Peyer's patch (tissue), 4 donors: ENCODE measurements around the gene TMEM174. TPM values are rescaled to one million over a fixed set of nuclear protein-coding genes. Genes with fewer than 3 reads are reported as not detected.
A peak's percentile ranks its signal among the peaks of the same experiment; 100 is the strongest.
"Not testable (repeated sequence)": the region's sequence is repeated elsewhere in the genome, so short reads cannot be mapped to it uniquely, and the experiment has no call there.

Source experiments
- DNase-seq, 3 donors: peaks; one replicate each; pipeline ENCODE4 v3.0.0-alpha.2; 2017 to 2019
- H3K27ac ChIP-seq, 4 donors: fragments of 200-600 bp; sonication (generic); one replicate each; pipeline ENCODE4 v1.5.1; 2016 to 2019
- H3K27me3 ChIP-seq, 2 donors: fragments of 200-600 bp; sonication (generic); one replicate each; pipeline ENCODE4 v1.5.1; 2019
- H3K36me3 ChIP-seq, 3 donors: fragments of 200-600 bp; sonication (generic); one replicate each; pipeline ENCODE4 v1.5.1; 2016 to 2019
- H3K4me1 ChIP-seq, 4 donors: fragments of 200-600 bp; sonication (generic); one replicate each; pipeline ENCODE4 v1.5.1; 2016 to 2019
- H3K4me3 ChIP-seq, 4 donors: fragments of 200-600 bp; sonication (generic); 1 replicate in 3 of 4; 2 replicates in 1 of 4; pipeline ENCODE4 v1.5.1; 2016 to 2019; ENCODE audit warnings: mild to moderate bottlenecking in 1 of 4
- H3K9me3 ChIP-seq, 4 donors: fragments of 200-600 bp; sonication (generic); one replicate each; pipeline ENCODE4 v1.5.1; 2016 to 2019; ENCODE audit warnings: mild to moderate bottlenecking in 1 of 4
- CTCF ChIP-seq, 6 experiments: fragments of 450-650 bp in 4 of 6; fragments of 200-600 bp in 2 of 6; sonication (generic) in 1 of 6; IDR thresholded peaks; one replicate each; pipeline ENCODE4 v1.5.1; 2017 to 2019; ENCODE audit warnings: antibody characterized with exemption in 6 of 6, mild to moderate bottlenecking in 3 of 6, moderate library complexity in 1 of 6
- POLR2A ChIP-seq, 2 donors: fragments of 450-650 bp; IDR thresholded peaks; one replicate each; pipeline ENCODE4 v1.5.1; 2017; ENCODE audit warnings: antibody characterized with exemption in 2 of 2, mild to moderate bottlenecking in 2 of 2, moderate library complexity in 2 of 2
- total RNA-seq, 4 donors: library from RNA; depleted of rRNA; stranded (reverse); fragments of >200 nt; gene quantifications; one replicate each; pipeline ENCODE4 v1.1.0, GENCODE V29; 2016

The TMEM174 gene
- total RNA-seq, 4 donors from 2014 or later, result not detected

GRCh38 chr5:73214996-73215395 lies 42.0 kb downstream of the TMEM174 start:
- H3K27me3 ChIP-seq, result peaks cover 0 to 4% of the 10 kb centered on the region in 2 donors
- no peak for DNase-seq
- H3K27ac ChIP-seq, result no peak overlapping the region
- H3K36me3 ChIP-seq, result no peaks in the 10 kb centered on the region
- TF ChIP-seq CTCF (IDR thresholded peaks at IDR 0.05), result no peak
- TF ChIP-seq POLR2A (IDR thresholded peaks at IDR 0.05), result no peak
- H3K9me3 ChIP-seq, result no peaks in the 10 kb centered on the region
- no peak overlapping the region for H3K4me3 ChIP-seq
- peaks cover 0 to 12% (median 0%) of the 10 kb centered on the region in 4 donors for H3K4me1 ChIP-seq

- H3K27me3 ChIP-seq, result peaks cover 0 to 4% of the 10 kb centered on the region in 2 donors
- TF ChIP-seq CTCF (IDR thresholded peaks at IDR 0.05), result no peak
- no peak for TF ChIP-seq POLR2A (IDR thresholded peaks at IDR 0.05)
- H3K27ac ChIP-seq, result no peak overlapping the region
- peak overlapping the region; percentile 21 to 58 (median 38) for H3K4me3 ChIP-seq
- DNase-seq, result no peak
- no peaks in the 10 kb centered on the region for H3K9me3 ChIP-seq
- H3K4me1 ChIP-seq, result peaks cover 0 to 12% (median 0%) of the 10 kb centered on the region in 4 donors
- H3K36me3 ChIP-seq, result no peaks in the 10 kb centered on the region
Measured at GRCh38 chr5:73215531-73215890, 42.5 kb downstream of the TMEM174 start.

GRCh38 chr5:73215891-73216610 lies 43.1 kb downstream of the TMEM174 start:
- H3K4me3 ChIP-seq, result peak overlapping the region; percentile 21 to 58 (median 38)
- no peak for TF ChIP-seq POLR2A (IDR thresholded peaks at IDR 0.05)
- TF ChIP-seq CTCF (IDR thresholded peaks at IDR 0.05), result peak; percentile 17 to 92 (median 76)
- no peaks in the 10 kb centered on the region for H3K9me3 ChIP-seq
- peaks cover 0 to 12% (median 0%) of the 10 kb centered on the region in 4 donors for H3K4me1 ChIP-seq
- H3K36me3 ChIP-seq, result no peaks in the 10 kb centered on the region
- DNase-seq, result peak; percentile 30 to 92 (median 86)
- H3K27me3 ChIP-seq, result peaks cover 0 to 4% of the 10 kb centered on the region in 2 donors
- no peak overlapping the region for H3K27ac ChIP-seq

- no peak for DNase-seq
- no peaks in the 10 kb centered on the region for H3K27me3 ChIP-seq
- no peaks in the 10 kb centered on the region for H3K9me3 ChIP-seq
- no peak overlapping the region for H3K4me3 ChIP-seq
- no peak for TF ChIP-seq POLR2A (IDR thresholded peaks at IDR 0.05)
- TF ChIP-seq CTCF (IDR thresholded peaks at IDR 0.05), result peak in 2 of 6 experiments; percentile 28 to 43
- H3K4me1 ChIP-seq, result peaks cover 0 to 12% (median 0%) of the 10 kb centered on the region in 4 donors
- H3K36me3 ChIP-seq, result no peaks in the 10 kb centered on the region
- no peak overlapping the region for H3K27ac ChIP-seq
Measured at GRCh38 chr5:73218552-73219171, 45.7 kb downstream of the TMEM174 start.

GRCh38 chr5:73219336-73219735 lies 46.3 kb downstream of the TMEM174 start:
- peaks cover 0 to 12% (median 0%) of the 10 kb centered on the region in 4 donors for H3K4me1 ChIP-seq
- not testable (repeated sequence) for H3K27me3 ChIP-seq, DNase-seq, H3K4me3 ChIP-seq, H3K27ac ChIP-seq, H3K36me3 ChIP-seq, H3K9me3 ChIP-seq

- no peaks in the 10 kb centered on the region for H3K27me3 ChIP-seq
Measured at GRCh38 chr5:73221161-73221560, 48.2 kb downstream of the TMEM174 start.

More at GRCh38 chr5:73221161-73221560, 48.2 kb downstream of the TMEM174 start:
- Histone ChIP-seq H3K9me3 (no peaks in the 10 kb centered on the region), H3K27ac (no peak overlapping the region), H3K4me3 (no peak overlapping the region), H3K36me3 (no peaks in the 10 kb centered on the region), H3K4me1 (peaks cover 0 to 5% (median 0%) of the 10 kb centered on the region in 4 donors)
- DNase-seq, result no peak
- TF ChIP-seq CTCF (IDR thresholded peaks at IDR 0.05) (no peak), POLR2A (IDR thresholded peaks at IDR 0.05) (no peak)
